Measurements from ENCODE around the gene SAMHD1. TPM values are rescaled to one million over a fixed set of nuclear protein-coding genes. Genes with fewer than 3 reads are reported as not detected.
A peak's percentile ranks its signal among the peaks of the same experiment; 100 is the strongest.
"Not testable (repeated sequence)": the region's sequence is repeated elsewhere in the genome, so short reads cannot be mapped to it uniquely, and the experiment has no call there.

SAMHD1 gene
- total RNA-seq, 4 donors from 2014 or later: 17.0 to 212 (median 66.0) TPM

- no peaks in the 10 kb centered on the region for H3K27me3 ChIP-seq
- H3K27ac ChIP-seq: no peak overlapping the region
- intact Hi-C loops (cut with DNase I): no loop called here
- no peaks in the 10 kb centered on the region for H3K9me3 ChIP-seq
- no peak overlapping the region for H3K4me3 ChIP-seq
- H3K36me3 ChIP-seq: no peaks in the 10 kb centered on the region
- DNase-seq: no peak
- 78 to 80% methylated on average over 3 of the region's 3 CpGs for WGBS, 2 donors
- no peaks in the 10 kb centered on the region for H3K4me1 ChIP-seq
- TF ChIP-seq CTCF (IDR thresholded peaks at IDR 0.05) (no peak), POLR2A (IDR thresholded peaks at IDR 0.05) (no peak)
Measured at GRCh38 chr20:36974660-36975059, 23.2 kb upstream of the SAMHD1 start.

GRCh38 chr20:36971103-36971502 is 19.6 kb upstream of the SAMHD1 start:
- Histone ChIP-seq H3K4me1 (no peaks in the 10 kb centered on the region), H3K27ac (no peak overlapping the region), H3K27me3 (no peaks in the 10 kb centered on the region), H3K4me3 (no peak overlapping the region), H3K9me3 (no peaks in the 10 kb centered on the region), H3K36me3 (no peaks in the 10 kb centered on the region)
- intact Hi-C loops (cut with DNase I): no loop called here
- DNase-seq: no peak
- WGBS, 2 donors: 27 to 71% methylated on average over 1 of the region's 1 CpG
- no peak for TF ChIP-seq CTCF (IDR thresholded peaks at IDR 0.05)

- WGBS, 2 donors: 77 to 78% methylated on average over 10 of the region's 10 CpGs
- TF ChIP-seq CTCF (IDR thresholded peaks at IDR 0.05) (no peak), POLR2A (IDR thresholded peaks at IDR 0.05) (peak in 1 of 4 donors; percentile 6)
- Histone ChIP-seq H3K4me1 (no peaks in the 10 kb centered on the region), H3K9me3 (no peaks in the 10 kb centered on the region), H3K27me3 (no peaks in the 10 kb centered on the region), H3K36me3 (no peaks in the 10 kb centered on the region), H3K4me3 (no peak overlapping the region), H3K27ac (peak overlapping the region in 2 of 4 donors; percentile 22 to 36)
- no peak for DNase-seq
- intact Hi-C loops (cut with DNase I): no loop called here
Measured at GRCh38 chr20:36969478-36970186, 18.1 kb upstream of the SAMHD1 start.

GRCh38 chr20:36969051-36969450 is 17.5 kb upstream of the SAMHD1 start:
- no peaks in the 10 kb centered on the region for H3K9me3 ChIP-seq
- no peak overlapping the region for H3K4me3 ChIP-seq
- H3K4me1 ChIP-seq: no peaks in the 10 kb centered on the region
- TF ChIP-seq CTCF (IDR thresholded peaks at IDR 0.05): no peak
- intact Hi-C loops (cut with DNase I): no loop called here
- DNase-seq: no peak
- 95 to 98% methylated on average over 4 of the region's 4 CpGs for WGBS, 2 donors
- H3K27ac ChIP-seq: peak overlapping the region in 1 of 4 donors; percentile 36
- no peaks in the 10 kb centered on the region for H3K27me3 ChIP-seq
- H3K36me3 ChIP-seq: no peaks in the 10 kb centered on the region

- H3K9me3 ChIP-seq: peaks cover 0 to 1% (median 0%) of the 10 kb centered on the region in 3 donors
- no peak overlapping the region for H3K27ac ChIP-seq
- H3K27me3 ChIP-seq: no peaks in the 10 kb centered on the region
- no peak overlapping the region for H3K4me3 ChIP-seq
- 87 to 94% methylated on average over 5 of the region's 5 CpGs for WGBS, 2 donors
- H3K4me1 ChIP-seq: no peaks in the 10 kb centered on the region
- intact Hi-C loops (cut with DNase I): no loop called here
- no peaks in the 10 kb centered on the region for H3K36me3 ChIP-seq
- DNase-seq: no peak
- TF ChIP-seq POLR2A (IDR thresholded peaks at IDR 0.05): no peak
- no peak for TF ChIP-seq CTCF (IDR thresholded peaks at IDR 0.05)
Measured at GRCh38 chr20:36967636-36968035, 16.1 kb upstream of the SAMHD1 start.

GRCh38 chr20:36966965-36967364 is 15.5 kb upstream of the SAMHD1 start:
- 87 to 92% methylated on average over 3 of the region's 3 CpGs for WGBS, 2 donors
- H3K4me3 ChIP-seq; H3K4me1 ChIP-seq; H3K9me3 ChIP-seq; H3K27ac ChIP-seq; DNase-seq; H3K27me3 ChIP-seq; H3K36me3 ChIP-seq; intact Hi-C loops (cut with DNase I): not testable (repeated sequence)

- H3K27ac ChIP-seq; H3K36me3 ChIP-seq; intact Hi-C loops (cut with DNase I); H3K4me1 ChIP-seq; H3K4me3 ChIP-seq; DNase-seq; H3K27me3 ChIP-seq: not testable (repeated sequence)
- H3K9me3 ChIP-seq: peaks cover 0 to 11% (median 0%) of the 10 kb centered on the region in 3 donors
- WGBS, 2 donors: 74 to 83% methylated on average over 9 of the region's 9 CpGs
Measured at GRCh38 chr20:36962354-36962941, 10.9 kb upstream of the SAMHD1 start.

All from esophagus squamous epithelium (tissue), 5 donors.